ENCODE measurements around the gene CDKN1C.

CDKN1C gene

DNA sequence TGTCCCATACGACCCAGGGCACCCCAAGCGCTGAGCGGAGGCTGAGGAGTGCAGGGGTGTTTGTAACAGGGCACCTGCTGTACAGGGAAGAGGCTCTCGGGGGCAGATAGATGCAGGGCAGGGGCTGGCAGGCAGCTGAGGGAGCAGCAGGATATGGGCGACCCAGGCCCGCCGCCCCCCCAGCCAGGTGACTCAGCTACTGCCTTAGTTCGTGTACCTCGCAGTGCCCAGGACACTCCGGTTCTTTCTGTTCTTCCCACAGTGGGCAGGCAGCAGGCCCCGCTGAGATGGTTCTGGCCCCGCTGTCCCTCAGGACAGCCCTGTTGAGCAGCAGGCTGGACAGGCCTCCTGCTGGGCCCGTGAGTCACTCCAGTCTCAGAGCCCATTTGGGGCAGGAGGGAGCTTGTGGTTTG, 27.4 kb upstream of the CDKN1C start:
- Histone ChIP-seq H4K8ac (ENCODE audit: low read depth, low read length) (no peak overlapping the region), H3K4me2 (ENCODE audit: insufficient read depth, low read length, poor library complexity, severe bottlenecking) (no peak overlapping the region), H2BK12ac (ENCODE audit: low read length) (no peak overlapping the region), H4K91ac (ENCODE audit: low read depth, low read length, poor library complexity) (no peak overlapping the region), H3K4me3 (ENCODE audit: low read length in 2 of 2) (no peak overlapping the region), H3K27ac (replicated peaks; ENCODE audit: low read length) (no peak overlapping the region), H3K23ac (ENCODE audit: low read depth, low read length, poor library complexity) (peak overlapping the region; percentile 93), H3K14ac (ENCODE audit: low read length) (peak overlapping the region; percentile 82), H2BK5ac (ENCODE audit: low read length) (no peak overlapping the region), H2AFZ (ENCODE audit: low read length) (no peak overlapping the region), H3K9ac (ENCODE audit: low read depth, low read length, poor library complexity) (peak overlapping the region; percentile 60), H2BK15ac (ENCODE audit: low read length) (peak overlapping the region; percentile 87), H3K4ac (ENCODE audit: low read length) (no peak overlapping the region), H3K4me1 (ENCODE audit: control insufficient read depth in 2 of 2, insufficient read depth in 1 of 2, low read depth in 1 of 2, low read length in 2 of 2) (peaks cover 5 to 20% of the 10 kb centered on the region in 2 donors), H3K9me3 (replicated peaks in 1 of 2; ENCODE audit: control insufficient read depth in 2 of 2, insufficient read depth in 1 of 2, low read depth in 1 of 2, low read length in 2 of 2) (no peaks in the 10 kb centered on the region), H2AK5ac (ENCODE audit: low read depth, low read length) (peak overlapping the region; percentile 92), H3K18ac (ENCODE audit: low read length) (peak overlapping the region; percentile 89), H3K27me3 (ENCODE audit: control insufficient read depth in 3 of 3, insufficient read depth in 3 of 3, low read depth in 1 of 3, low read length in 3 of 3) (no peaks in the 10 kb centered on the region), H3K36me3 (replicated peaks in 1 of 2; ENCODE audit: control insufficient read depth in 2 of 2, insufficient read depth in 2 of 2, low read length in 2 of 2) (no peaks in the 10 kb centered on the region), H2BK120ac (ENCODE audit: low read depth, low read length) (no peak overlapping the region), H3K79me1 (ENCODE audit: low read depth, low read length) (no peaks in the 10 kb centered on the region)
- WGBS, 2 donors (ENCODE audit: extremely low coverage in 2 of 2, insufficient read length in 2 of 2, insufficient replicate concordance in 1 of 2) = no CpG with 5 or more reads among the region's 13 CpGs
- no peak for DNase-seq (ENCODE audit: low spot score)

GRCh38 chr11:2912498-2912897, 26.9 kb upstream of the CDKN1C start:
- H3K18ac ChIP-seq (ENCODE audit: low read length) = peak overlapping the region; percentile 89
- H3K27ac ChIP-seq (replicated peaks; ENCODE audit: low read length) = no peak overlapping the region
- no peaks in the 10 kb centered on the region for H3K27me3 ChIP-seq (ENCODE audit: control insufficient read depth in 3 of 3, insufficient read depth in 3 of 3, low read depth in 1 of 3, low read length in 3 of 3)
- no CpG with 5 or more reads among the region's 5 CpGs for WGBS, 2 donors (ENCODE audit: extremely low coverage in 2 of 2, insufficient read length in 2 of 2, insufficient replicate concordance in 1 of 2)
- peak overlapping the region; percentile 81 for H2BK120ac ChIP-seq (ENCODE audit: low read depth, low read length)
- H2BK15ac ChIP-seq (ENCODE audit: low read length) = peak overlapping the region; percentile 9
- no peaks in the 10 kb centered on the region for H3K9me3 ChIP-seq (replicated peaks in 1 of 2; ENCODE audit: control insufficient read depth in 2 of 2, insufficient read depth in 1 of 2, low read depth in 1 of 2, low read length in 2 of 2)
- DNase-seq (ENCODE audit: low spot score) = no peak
- H3K4ac ChIP-seq (ENCODE audit: low read length) = no peak overlapping the region
- H3K4me3 ChIP-seq (ENCODE audit: low read length in 2 of 2) = no peak overlapping the region
- H3K4me1 ChIP-seq (ENCODE audit: control insufficient read depth in 2 of 2, insufficient read depth in 1 of 2, low read depth in 1 of 2, low read length in 2 of 2) = peaks cover 5 to 19% of the 10 kb centered on the region in 2 donors
- H3K23ac ChIP-seq (ENCODE audit: low read depth, low read length, poor library complexity) = peak overlapping the region; percentile 93
- H2AK5ac ChIP-seq (ENCODE audit: low read depth, low read length) = peak overlapping the region; percentile 94
- no peaks in the 10 kb centered on the region for H3K36me3 ChIP-seq (replicated peaks in 1 of 2; ENCODE audit: control insufficient read depth in 2 of 2, insufficient read depth in 2 of 2, low read length in 2 of 2)
- no peak overlapping the region for H3K9ac ChIP-seq (ENCODE audit: low read depth, low read length, poor library complexity)
- H3K14ac ChIP-seq (ENCODE audit: low read length) = peak overlapping the region; percentile 82
- H3K79me1 ChIP-seq (ENCODE audit: low read depth, low read length) = no peaks in the 10 kb centered on the region
- no peak overlapping the region for H2BK5ac ChIP-seq (ENCODE audit: low read length)
- H2AFZ ChIP-seq (ENCODE audit: low read length) = no peak overlapping the region
- no peak overlapping the region for H4K8ac ChIP-seq (ENCODE audit: low read depth, low read length)
- H3K4me2 ChIP-seq (ENCODE audit: insufficient read depth, low read length, poor library complexity, severe bottlenecking) = no peak overlapping the region
- H2BK12ac ChIP-seq (ENCODE audit: low read length) = no peak overlapping the region
- no peak overlapping the region for H4K91ac ChIP-seq (ENCODE audit: low read depth, low read length, poor library complexity)

DNA sequence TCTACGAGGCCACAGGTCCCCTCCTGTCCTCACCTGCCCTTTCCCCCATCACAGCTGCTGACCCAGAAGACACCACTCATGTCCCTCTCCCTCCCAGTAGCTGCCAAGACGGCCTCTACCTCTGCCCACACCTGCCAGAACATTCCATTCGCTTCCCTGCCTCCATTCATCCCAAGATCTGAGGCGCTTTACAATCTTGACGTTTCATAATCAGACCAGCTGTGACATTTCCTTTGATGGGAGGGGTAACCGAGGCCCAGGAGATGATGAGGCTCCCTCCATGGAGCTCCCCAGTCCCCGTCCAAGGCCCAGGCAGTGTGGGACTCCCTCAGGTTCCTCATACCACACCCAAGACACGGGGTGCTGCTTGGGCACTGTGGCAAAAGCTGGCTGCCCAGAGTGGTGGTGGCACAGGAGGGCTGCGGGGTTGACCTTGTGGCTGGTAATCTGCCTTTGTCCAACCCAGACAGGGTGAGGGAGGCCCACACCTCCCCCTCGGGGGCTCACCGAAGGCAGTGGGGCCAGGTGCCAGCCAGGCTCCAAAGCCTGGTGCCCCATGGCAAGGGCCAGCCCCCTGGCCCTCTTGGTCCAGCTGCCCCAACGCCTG, 26.3 kb upstream of the CDKN1C start:
- no peak overlapping the region for H3K27ac ChIP-seq (replicated peaks; ENCODE audit: low read length)
- H4K91ac ChIP-seq (ENCODE audit: low read depth, low read length, poor library complexity) = peak overlapping the region; percentile 6
- H3K4me2 ChIP-seq (ENCODE audit: insufficient read depth, low read length, poor library complexity, severe bottlenecking) = no peak overlapping the region

DNA sequence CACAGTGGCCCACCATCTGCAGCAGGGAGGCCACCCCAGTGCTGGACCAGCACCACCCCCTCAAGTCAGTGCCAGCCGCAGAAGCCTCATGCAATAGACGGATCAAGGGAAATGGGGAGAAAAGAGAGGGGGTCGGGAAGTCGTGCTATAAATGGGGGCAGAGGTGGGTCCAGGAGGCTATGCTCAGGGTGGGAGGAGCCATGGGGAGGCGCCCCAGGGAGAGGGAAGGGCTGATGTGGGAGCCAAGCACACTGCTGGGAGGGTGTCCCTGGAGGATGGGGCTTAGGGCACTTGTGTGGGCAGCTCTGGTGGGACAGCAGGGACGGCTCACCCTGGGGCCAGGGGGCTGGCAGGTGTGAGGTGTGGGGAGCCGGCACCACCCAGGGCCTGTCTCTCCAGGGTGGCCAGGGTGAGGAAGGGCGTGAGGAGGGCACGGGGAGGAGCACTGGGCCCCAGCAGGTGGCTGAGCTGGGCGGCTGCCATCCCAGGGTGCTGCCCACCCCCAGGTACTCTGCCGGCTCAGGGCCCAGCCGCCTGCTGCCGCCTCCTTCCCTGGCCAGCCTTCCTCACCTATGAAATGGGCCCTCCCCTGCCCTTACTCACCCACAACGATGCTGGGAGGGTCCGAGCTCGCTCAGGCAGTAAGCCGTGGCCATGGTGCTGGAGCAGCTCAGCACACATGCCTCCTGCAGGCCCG, 25.7 kb upstream of the CDKN1C start:
- H3K14ac ChIP-seq (ENCODE audit: low read length) = peak overlapping the region; percentile 31
- H3K9me3 ChIP-seq (replicated peaks in 1 of 2; ENCODE audit: control insufficient read depth in 2 of 2, insufficient read depth in 1 of 2, low read depth in 1 of 2, low read length in 2 of 2) = no peaks in the 10 kb centered on the region
- H3K36me3 ChIP-seq (replicated peaks in 1 of 2; ENCODE audit: control insufficient read depth in 2 of 2, insufficient read depth in 2 of 2, low read length in 2 of 2) = no peaks in the 10 kb centered on the region
- peaks cover 5 to 18% of the 10 kb centered on the region in 2 donors for H3K4me1 ChIP-seq (ENCODE audit: control insufficient read depth in 2 of 2, insufficient read depth in 1 of 2, low read depth in 1 of 2, low read length in 2 of 2)
- WGBS, 2 donors (ENCODE audit: extremely low coverage in 2 of 2, insufficient read length in 2 of 2, insufficient replicate concordance in 1 of 2) = no CpG with 5 or more reads among the region's 18 CpGs
- no peaks in the 10 kb centered on the region for H3K27me3 ChIP-seq (ENCODE audit: control insufficient read depth in 3 of 3, insufficient read depth in 3 of 3, low read depth in 1 of 3, low read length in 3 of 3)
- H3K23ac ChIP-seq (ENCODE audit: low read depth, low read length, poor library complexity) = peak overlapping the region; percentile 98
- DNase-seq (ENCODE audit: low spot score) = no peak
- peak overlapping the region; percentile 12 for H3K9ac ChIP-seq (ENCODE audit: low read depth, low read length, poor library complexity)
- H2AK5ac ChIP-seq (ENCODE audit: low read depth, low read length) = peak overlapping the region; percentile 53
- no peaks in the 10 kb centered on the region for H3K79me1 ChIP-seq (ENCODE audit: low read depth, low read length)
- no peak overlapping the region for H2AFZ ChIP-seq (ENCODE audit: low read length)
- H2BK12ac ChIP-seq (ENCODE audit: low read length) = peak overlapping the region; percentile 63
- H2BK5ac ChIP-seq (ENCODE audit: low read length) = peak overlapping the region; percentile 75
- no peak overlapping the region for H4K91ac ChIP-seq (ENCODE audit: low read depth, low read length, poor library complexity)
- no peak overlapping the region for H3K4me2 ChIP-seq (ENCODE audit: insufficient read depth, low read length, poor library complexity, severe bottlenecking)
- peak overlapping the region; percentile 80 for H3K18ac ChIP-seq (ENCODE audit: low read length)
- peak overlapping the region; percentile 81 for H2BK120ac ChIP-seq (ENCODE audit: low read depth, low read length)
- no peak overlapping the region for H3K27ac ChIP-seq (replicated peaks; ENCODE audit: low read length)
- no peak overlapping the region for H3K4me3 ChIP-seq (ENCODE audit: low read length in 2 of 2)
- H2BK15ac ChIP-seq (ENCODE audit: low read length) = peak overlapping the region; percentile 67
- H3K4ac ChIP-seq (ENCODE audit: low read length) = peak overlapping the region; percentile 76
- H4K8ac ChIP-seq (ENCODE audit: low read depth, low read length) = no peak overlapping the region

More for the DNA sequence above, 26.3 kb upstream of the CDKN1C start:
- DNase-seq (ENCODE audit: low spot score) = no peak
- H3K4me1 ChIP-seq (ENCODE audit: control insufficient read depth in 2 of 2, insufficient read depth in 1 of 2, low read depth in 1 of 2, low read length in 2 of 2) = peaks cover 5 to 18% of the 10 kb centered on the region in 2 donors
- peak overlapping the region; percentile 94 for H2AK5ac ChIP-seq (ENCODE audit: low read depth, low read length)
- no peak overlapping the region for H4K8ac ChIP-seq (ENCODE audit: low read depth, low read length)
- H3K4me3 ChIP-seq (ENCODE audit: low read length in 2 of 2) = no peak overlapping the region
- H3K9ac ChIP-seq (ENCODE audit: low read depth, low read length, poor library complexity) = peak overlapping the region; percentile 12
- H3K23ac ChIP-seq (ENCODE audit: low read depth, low read length, poor library complexity) = peak overlapping the region; percentile 98
- H3K14ac ChIP-seq (ENCODE audit: low read length) = peak overlapping the region; percentile 31
- no peaks in the 10 kb centered on the region for H3K9me3 ChIP-seq (replicated peaks in 1 of 2; ENCODE audit: control insufficient read depth in 2 of 2, insufficient read depth in 1 of 2, low read depth in 1 of 2, low read length in 2 of 2)
- peak overlapping the region; percentile 81 for H2BK120ac ChIP-seq (ENCODE audit: low read depth, low read length)
- H3K79me1 ChIP-seq (ENCODE audit: low read depth, low read length) = no peaks in the 10 kb centered on the region
- peak overlapping the region; percentile 67 for H2BK15ac ChIP-seq (ENCODE audit: low read length)
- no CpG with 5 or more reads among the region's 12 CpGs for WGBS, 2 donors (ENCODE audit: extremely low coverage in 2 of 2, insufficient read length in 2 of 2, insufficient replicate concordance in 1 of 2)
- peak overlapping the region; percentile 63 for H2BK12ac ChIP-seq (ENCODE audit: low read length)
- H3K27me3 ChIP-seq (ENCODE audit: control insufficient read depth in 3 of 3, insufficient read depth in 3 of 3, low read depth in 1 of 3, low read length in 3 of 3) = no peaks in the 10 kb centered on the region
- H3K18ac ChIP-seq (ENCODE audit: low read length) = peak overlapping the region; percentile 70
- no peaks in the 10 kb centered on the region for H3K36me3 ChIP-seq (replicated peaks in 1 of 2; ENCODE audit: control insufficient read depth in 2 of 2, insufficient read depth in 2 of 2, low read length in 2 of 2)
- peak overlapping the region; percentile 55 for H3K4ac ChIP-seq (ENCODE audit: low read length)
- H2BK5ac ChIP-seq (ENCODE audit: low read length) = peak overlapping the region; percentile 75
- no peak overlapping the region for H2AFZ ChIP-seq (ENCODE audit: low read length)
